Right lobe of liver (tissue), 4 donors: Measurements from ENCODE around the gene SMARCC1.

Experiments used
- POLR2A ChIP-seq: fragments of 450-650 bp; IDR thresholded peaks from one replicate; pipeline ENCODE4 v1.6.1; 2017; ENCODE audit warnings: antibody characterized with exemption, mild to moderate bottlenecking
- TF ChIP-seq, protein P1 (sequence below), 4 donors: fragments of 200-600 bp in 3 of 4; fragments of 450-650 bp in 1 of 4; IDR thresholded peaks; one replicate each; pipeline versions ENCODE4 v1.5.1 to v1.8.0; 2016 to 2022; ENCODE audit warnings: antibody characterized with exemption in 4 of 4, mild to moderate bottlenecking in 2 of 4
- donor health status: DM: no; HTN: no; CAD: no.
- donor health status: DM: no; HTN: no; CAD: no.
- donor health status: DM: no; HTN: yes; CAD: no.

GRCh38 chr3:47825590-47825989 lies 43.9 kb upstream of the SMARCC1 start:
- TF ChIP-seq, protein P1, sequence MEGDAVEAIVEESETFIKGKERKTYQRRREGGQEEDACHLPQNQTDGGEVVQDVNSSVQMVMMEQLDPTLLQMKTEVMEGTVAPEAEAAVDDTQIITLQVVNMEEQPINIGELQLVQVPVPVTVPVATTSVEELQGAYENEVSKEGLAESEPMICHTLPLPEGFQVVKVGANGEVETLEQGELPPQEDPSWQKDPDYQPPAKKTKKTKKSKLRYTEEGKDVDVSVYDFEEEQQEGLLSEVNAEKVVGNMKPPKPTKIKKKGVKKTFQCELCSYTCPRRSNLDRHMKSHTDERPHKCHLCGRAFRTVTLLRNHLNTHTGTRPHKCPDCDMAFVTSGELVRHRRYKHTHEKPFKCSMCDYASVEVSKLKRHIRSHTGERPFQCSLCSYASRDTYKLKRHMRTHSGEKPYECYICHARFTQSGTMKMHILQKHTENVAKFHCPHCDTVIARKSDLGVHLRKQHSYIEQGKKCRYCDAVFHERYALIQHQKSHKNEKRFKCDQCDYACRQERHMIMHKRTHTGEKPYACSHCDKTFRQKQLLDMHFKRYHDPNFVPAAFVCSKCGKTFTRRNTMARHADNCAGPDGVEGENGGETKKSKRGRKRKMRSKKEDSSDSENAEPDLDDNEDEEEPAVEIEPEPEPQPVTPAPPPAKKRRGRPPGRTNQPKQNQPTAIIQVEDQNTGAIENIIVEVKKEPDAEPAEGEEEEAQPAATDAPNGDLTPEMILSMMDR (IDR thresholded peaks at IDR 0.05): no peak
- TF ChIP-seq POLR2A: no peak
